AG09309 (cell line): ENCODE results near the gene RIT2.

Experiments used
- DNase-seq: peaks from one replicate; pipeline ENCODE4 v3.0.0-alpha.2; 2010; ENCODE audit warnings: low read depth
- H3K4me3 ChIP-seq: 2 replicates; pipeline ENCODE4 v1.5.1; 2011; ENCODE audit warnings: mild to moderate bottlenecking, low read depth, low read length, moderate library complexity; ENCODE audit not compliant: control insufficient read depth
- CTCF ChIP-seq: IDR thresholded peaks from 2 replicates; pipeline ENCODE4 v1.5.1; 2011; ENCODE audit warnings: mild to moderate bottlenecking, low read depth, low read length, inconsistent platforms; ENCODE audit not compliant: insufficient read depth, control insufficient read depth; ENCODE audit errors: missing control alignments

The RIT2 gene

GRCh38 chr18:43029414-43029813, 86.1 kb downstream of the RIT2 start:
- no peak overlapping the region for H3K4me3 ChIP-seq
- no peak for DNase-seq
- no peak for TF ChIP-seq CTCF

GRCh38 chr18:43022874-43023273, 92.6 kb downstream of the RIT2 start:
- no peak overlapping the region for H3K4me3 ChIP-seq
- no peak for DNase-seq
- TF ChIP-seq CTCF: no peak

GRCh38 chr18:43017622-43018021, 97.9 kb downstream of the RIT2 start:
- TF ChIP-seq CTCF: no peak
- DNase-seq: no peak
- no peak overlapping the region for H3K4me3 ChIP-seq

- no peak for DNase-seq
- no peak overlapping the region for H3K4me3 ChIP-seq
- TF ChIP-seq CTCF: no peak
Observed at GRCh38 chr18:43013486-43013885, 102.0 kb downstream of the RIT2 start.

- H3K4me3 ChIP-seq: no peak overlapping the region
- no peak for DNase-seq
- no peak for TF ChIP-seq CTCF
Observed at GRCh38 chr18:43012951-43013350, 102.5 kb downstream of the RIT2 start.

GRCh38 chr18:43010611-43011010, 104.9 kb downstream of the RIT2 start:
- no peak for DNase-seq
- no peak overlapping the region for H3K4me3 ChIP-seq
- no peak for TF ChIP-seq CTCF

- DNase-seq: no peak
- H3K4me3 ChIP-seq: no peak overlapping the region
- no peak for TF ChIP-seq CTCF
Observed at GRCh38 chr18:43009674-43010073, 105.8 kb downstream of the RIT2 start.
